ENCODE data around the gene ATXN7L2. TPM values are rescaled to one million over a fixed set of nuclear protein-coding genes. Genes with fewer than 3 reads are reported as not detected.
A peak's percentile ranks its signal among the peaks of the same experiment; 100 is the strongest.

The ATXN7L2 gene
- total and polyA plus RNA-seq, 5 donors from 2014 or later: 4.7 to 13.2 (median 5.7) TPM

GRCh38 chr1:109485001-109485400 is 1.3 kb downstream of the ATXN7L2 start:
- Histone ChIP-seq H3K27ac (ENCODE audit: insufficient read depth, low read length, poor library complexity, severe bottlenecking) (no peak overlapping the region), H3K4me3 (ENCODE audit: low read depth, low read length) (peak overlapping the region; percentile 73), H3K36me3 (ENCODE audit: control insufficient read depth, insufficient read depth, low read length) (peaks cover 12% of the 10 kb centered on the region), H3K9me3 (ENCODE audit: control insufficient read depth in 2 of 2, low read length in 2 of 2) (no peaks in the 10 kb centered on the region), H3K4me1 (ENCODE audit: control insufficient read depth, insufficient read depth, low read length, poor library complexity, severe bottlenecking) (peaks cover 20% of the 10 kb centered on the region), H3K27me3 (ENCODE audit: control insufficient read depth, insufficient read depth, low read length) (no peaks in the 10 kb centered on the region)
- no peak for DNase-seq
- Mint-ChIP-seq H3K27me3 (peaks cover 9% of the 10 kb centered on the region), H3K27ac (peak overlapping the region in 1 of 3 donors; percentile 87), H3K4me3 (peak overlapping the region; percentile 89 to 97 (median 96)), H3K9me3 (no peaks in the 10 kb centered on the region), H3K36me3 (peaks cover 8% of the 10 kb centered on the region), H3K4me1 (peaks cover 0 to 33% (median 24%) of the 10 kb centered on the region in 4 donors)
- ATAC-seq (ENCODE audit: low read depth in 2 of 2): no peak

DNA sequence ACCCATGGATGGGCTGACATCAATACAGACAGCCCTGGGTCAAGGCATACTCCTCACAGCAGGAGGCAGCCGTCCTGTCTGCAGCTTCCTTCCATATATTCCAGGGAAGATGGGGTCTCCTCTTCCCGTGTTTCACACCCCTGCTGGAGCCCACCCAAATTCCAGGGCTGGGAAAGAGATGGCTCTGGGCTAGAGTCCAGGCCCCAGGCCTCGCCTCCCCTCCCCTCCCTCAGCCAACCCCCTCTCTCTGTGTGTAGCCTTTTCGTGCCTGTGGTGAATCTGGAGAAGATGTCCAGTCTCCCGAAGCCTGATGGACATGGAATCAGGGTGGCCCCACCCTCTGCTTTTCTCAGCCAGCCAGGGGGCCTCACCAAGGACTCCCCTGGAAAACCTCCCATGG is 3.6 kb downstream of the ATXN7L2 start:
- Mint-ChIP-seq H3K27ac (no peak overlapping the region), H3K4me1 (peaks cover 0 to 37% (median 29%) of the 10 kb centered on the region in 4 donors), H3K9me3 (no peaks in the 10 kb centered on the region), H3K36me3 (peaks cover 8% of the 10 kb centered on the region), H3K4me3 (peak overlapping the region in 1 of 4 donors; percentile 69), H3K27me3 (peaks cover 5% of the 10 kb centered on the region)
- peaks cover 20% of the 10 kb centered on the region for H3K4me1 ChIP-seq (ENCODE audit: control insufficient read depth, insufficient read depth, low read length, poor library complexity, severe bottlenecking)
- ATAC-seq (ENCODE audit: low read depth in 2 of 2) (no peak), DNase-seq (no peak)
- no peaks in the 10 kb centered on the region for H3K9me3 ChIP-seq (ENCODE audit: control insufficient read depth in 2 of 2, low read length in 2 of 2)
- H3K36me3 ChIP-seq (ENCODE audit: control insufficient read depth, insufficient read depth, low read length): peaks cover 12% of the 10 kb centered on the region
- no peak overlapping the region for H3K4me3 ChIP-seq (ENCODE audit: low read depth, low read length)
- no peaks in the 10 kb centered on the region for H3K27me3 ChIP-seq (ENCODE audit: control insufficient read depth, insufficient read depth, low read length)
- H3K27ac ChIP-seq (ENCODE audit: insufficient read depth, low read length, poor library complexity, severe bottlenecking): no peak overlapping the region

GRCh38 chr1:109488201-109488600 is 4.5 kb downstream of the ATXN7L2 start:
- H3K36me3 ChIP-seq (ENCODE audit: control insufficient read depth, insufficient read depth, low read length): peaks cover 12% of the 10 kb centered on the region
- ATAC-seq (ENCODE audit: low read depth in 2 of 2) (no peak), DNase-seq (no peak)
- H3K36me3 Mint-ChIP-seq: peaks cover 8% of the 10 kb centered on the region
- H3K27ac ChIP-seq (ENCODE audit: insufficient read depth, low read length, poor library complexity, severe bottlenecking): no peak overlapping the region
- peaks cover 5% of the 10 kb centered on the region for H3K27me3 Mint-ChIP-seq
- H3K4me3 Mint-ChIP-seq: peak overlapping the region in 2 of 4 donors; percentile 32 to 69
- H3K4me3 ChIP-seq (ENCODE audit: low read depth, low read length): no peak overlapping the region
- H3K9me3 ChIP-seq (ENCODE audit: control insufficient read depth in 2 of 2, low read length in 2 of 2): no peaks in the 10 kb centered on the region
- no peaks in the 10 kb centered on the region for H3K9me3 Mint-ChIP-seq
- H3K4me1 ChIP-seq (ENCODE audit: control insufficient read depth, insufficient read depth, low read length, poor library complexity, severe bottlenecking): peaks cover 15% of the 10 kb centered on the region
- no peak overlapping the region for H3K27ac Mint-ChIP-seq
- H3K4me1 Mint-ChIP-seq: peaks cover 0 to 29% (median 20%) of the 10 kb centered on the region in 4 donors
- H3K27me3 ChIP-seq (ENCODE audit: control insufficient read depth, insufficient read depth, low read length): no peaks in the 10 kb centered on the region

DNA sequence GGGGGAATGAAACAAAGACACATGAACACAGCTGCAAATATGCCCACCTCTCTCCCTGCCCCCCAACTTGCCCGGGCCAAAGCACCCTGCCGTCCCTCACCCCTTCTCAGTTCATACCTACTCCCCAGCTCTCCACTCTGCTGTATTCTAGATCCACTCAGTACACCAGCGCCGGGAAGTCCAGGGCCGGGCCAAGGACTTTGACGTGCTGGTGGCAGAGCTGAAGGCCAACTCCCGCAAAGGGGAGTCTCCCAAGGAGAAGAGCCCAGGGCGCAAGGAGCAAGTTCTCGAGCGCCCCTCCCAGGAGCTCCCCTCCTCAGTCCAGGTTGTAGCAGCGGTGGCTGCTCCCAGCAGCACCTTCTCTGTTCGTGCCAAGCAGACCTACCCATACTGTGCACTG is 5.0 kb downstream of the ATXN7L2 start:
- no peaks in the 10 kb centered on the region for H3K27me3 ChIP-seq (ENCODE audit: control insufficient read depth, insufficient read depth, low read length)

GRCh38 chr1:109490029-109490933 is 6.6 kb downstream of the ATXN7L2 start:
- Mint-ChIP-seq H3K9me3 (no peaks in the 10 kb centered on the region), H3K36me3 (peaks cover 8% of the 10 kb centered on the region), H3K27ac (no peak overlapping the region), H3K4me1 (peaks cover 0 to 29% (median 22%) of the 10 kb centered on the region in 4 donors), H3K4me3 (peak overlapping the region in 3 of 4 donors; percentile 19 to 82 (median 77)), H3K27me3 (peaks cover 4% of the 10 kb centered on the region)
- peak; percentile 49 to 77 (median 68) for DNase-seq
- Histone ChIP-seq H3K27me3 (ENCODE audit: control insufficient read depth, insufficient read depth, low read length) (no peaks in the 10 kb centered on the region), H3K9me3 (ENCODE audit: control insufficient read depth in 2 of 2, low read length in 2 of 2) (no peaks in the 10 kb centered on the region), H3K36me3 (ENCODE audit: control insufficient read depth, insufficient read depth, low read length) (peaks cover 12% of the 10 kb centered on the region), H3K4me1 (ENCODE audit: control insufficient read depth, insufficient read depth, low read length, poor library complexity, severe bottlenecking) (peaks cover 16% of the 10 kb centered on the region), H3K27ac (ENCODE audit: insufficient read depth, low read length, poor library complexity, severe bottlenecking) (no peak overlapping the region), H3K4me3 (ENCODE audit: low read depth, low read length) (no peak overlapping the region)
- peak; percentile 28 to 31 for ATAC-seq (ENCODE audit: low read depth in 2 of 2)

More for the DNA sequence above, 5.0 kb downstream of the ATXN7L2 start:
- peak overlapping the region in 1 of 4 donors; percentile 42 for H3K4me3 Mint-ChIP-seq
- Histone ChIP-seq H3K36me3 (ENCODE audit: control insufficient read depth, insufficient read depth, low read length) (peaks cover 12% of the 10 kb centered on the region), H3K4me1 (ENCODE audit: control insufficient read depth, insufficient read depth, low read length, poor library complexity, severe bottlenecking) (peaks cover 15% of the 10 kb centered on the region), H3K27ac (ENCODE audit: insufficient read depth, low read length, poor library complexity, severe bottlenecking) (no peak overlapping the region), H3K4me3 (ENCODE audit: low read depth, low read length) (no peak overlapping the region), H3K9me3 (ENCODE audit: control insufficient read depth in 2 of 2, low read length in 2 of 2) (no peaks in the 10 kb centered on the region)
- H3K9me3 Mint-ChIP-seq: no peaks in the 10 kb centered on the region
- H3K27ac Mint-ChIP-seq: no peak overlapping the region
- ATAC-seq (ENCODE audit: low read depth in 2 of 2): no peak
- H3K4me1 Mint-ChIP-seq: peaks cover 0 to 26% (median 19%) of the 10 kb centered on the region in 4 donors
- DNase-seq: no peak
- H3K36me3 Mint-ChIP-seq: peaks cover 8% of the 10 kb centered on the region
- peaks cover under 1% of the 10 kb centered on the region for H3K27me3 Mint-ChIP-seq

GRCh38 chr1:109490934-109491302 is 7.2 kb downstream of the ATXN7L2 start:
- H3K4me3 Mint-ChIP-seq: peak overlapping the region in 3 of 4 donors; percentile 19 to 82 (median 77)

GRCh38 chr1:109491372-109491771 is 7.7 kb downstream of the ATXN7L2 start:
- peaks cover 21% of the 10 kb centered on the region for H3K36me3 ChIP-seq (ENCODE audit: control insufficient read depth, insufficient read depth, low read length)
- H3K4me1 Mint-ChIP-seq: peaks cover 6 to 36% (median 26%) of the 10 kb centered on the region in 4 donors
- no peak overlapping the region for H3K27ac ChIP-seq (ENCODE audit: insufficient read depth, low read length, poor library complexity, severe bottlenecking)
- H3K4me3 ChIP-seq (ENCODE audit: low read depth, low read length): no peak overlapping the region
- DNase-seq (no peak), ATAC-seq (ENCODE audit: low read depth in 2 of 2) (no peak)
- H3K27me3 ChIP-seq (ENCODE audit: control insufficient read depth, insufficient read depth, low read length): no peaks in the 10 kb centered on the region
- peaks cover 4% of the 10 kb centered on the region for H3K27me3 Mint-ChIP-seq
- peak overlapping the region in 2 of 4 donors; percentile 32 to 68 for H3K4me3 Mint-ChIP-seq
- no peaks in the 10 kb centered on the region for H3K9me3 ChIP-seq (ENCODE audit: control insufficient read depth in 2 of 2, low read length in 2 of 2)
- no peaks in the 10 kb centered on the region for H3K9me3 Mint-ChIP-seq
- peaks cover 27% of the 10 kb centered on the region for H3K4me1 ChIP-seq (ENCODE audit: control insufficient read depth, insufficient read depth, low read length, poor library complexity, severe bottlenecking)
- H3K36me3 Mint-ChIP-seq: peaks cover 11% of the 10 kb centered on the region
- no peak overlapping the region for H3K27ac Mint-ChIP-seq

More at GRCh38 chr1:109490934-109491302, 7.2 kb downstream of the ATXN7L2 start:
- Mint-ChIP-seq H3K27ac (no peak overlapping the region), H3K36me3 (peaks cover 8% of the 10 kb centered on the region), H3K9me3 (no peaks in the 10 kb centered on the region), H3K27me3 (peaks cover 4% of the 10 kb centered on the region), H3K4me1 (peaks cover 2 to 32% (median 23%) of the 10 kb centered on the region in 4 donors)
- Histone ChIP-seq H3K27me3 (ENCODE audit: control insufficient read depth, insufficient read depth, low read length) (no peaks in the 10 kb centered on the region), H3K27ac (ENCODE audit: insufficient read depth, low read length, poor library complexity, severe bottlenecking) (no peak overlapping the region), H3K4me3 (ENCODE audit: low read depth, low read length) (no peak overlapping the region), H3K36me3 (ENCODE audit: control insufficient read depth, insufficient read depth, low read length) (peaks cover 16% of the 10 kb centered on the region), H3K4me1 (ENCODE audit: control insufficient read depth, insufficient read depth, low read length, poor library complexity, severe bottlenecking) (peaks cover 22% of the 10 kb centered on the region), H3K9me3 (ENCODE audit: control insufficient read depth in 2 of 2, low read length in 2 of 2) (no peaks in the 10 kb centered on the region)
- no peak for DNase-seq
- no peak for ATAC-seq (ENCODE audit: low read depth in 2 of 2)

Measured in CD4-positive, CD25-positive, alpha-beta regulatory T cell (primary cell).